T-cell (primary cell): ENCODE measurements around the gene SPTLC3. TPM values are rescaled to one million over a fixed set of nuclear protein-coding genes. Genes with fewer than 3 reads are reported as not detected.

ENCODE experiments used
- ATAC-seq, 4 experiments: fragments of 200-7000 bp in 3 of 4; fragments of 150-1000 bp in 1 of 4; cut with Tn5 transposase; replicated peaks in 1 of 4; 1 replicate in 3 of 4; 2 replicates in 1 of 4; pipeline ENCODE4 v1.10.0; 2021; ENCODE audit warnings: moderate library complexity in 3 of 4, mild to moderate bottlenecking in 2 of 4, moderate number of reproducible peaks in 1 of 4
- CTCF ChIA-PET, 2 donors: fragments of 300-600 bp; sonication (Branson Sonifier 250); formaldehyde crosslinking; loops; one replicate each; lab custom pipeline; 2022; ENCODE audit warnings: antibody characterized with exemption in 2 of 2; lab: Charles Lee
- POLR2A ChIA-PET, 2 donors: fragments of 300-600 bp; sonication (Branson Sonifier 250); formaldehyde crosslinking; loops; one replicate each; lab custom pipeline; 2022; ENCODE audit warnings: antibody characterized with exemption in 2 of 2; lab: Charles Lee
- DNase-seq, 35 experiments: peaks; one replicate each; pipeline versions ENCODE4 v3.0.0 to v3.0.0-alpha.2; 2013 to 2023
- H3K27ac ChIP-seq: one replicate; pipeline ENCODE4 v1.5.1; 2013; ENCODE audit warnings: low read length
- H3K27me3 ChIP-seq, 2 experiments: replicated peaks in 1 of 2; 1 replicate in 1 of 2; 2 replicates in 1 of 2; pipeline versions ENCODE4 v1.6.1 to v1.7.0; 2013; ENCODE audit warnings: low read length in 1 of 2, mixed read lengths in 1 of 2; ENCODE audit not compliant: control insufficient read depth in 2 of 2, insufficient read depth in 2 of 2; ENCODE audit errors: extremely low read depth in 1 of 2
- H3K36me3 ChIP-seq, 2 donors: 1 replicate in 1 of 2; 2 replicates in 1 of 2; pipeline versions ENCODE4 v1.6.1 to v1.7.0; 2013; ENCODE audit warnings: low read length in 1 of 2; ENCODE audit not compliant: control insufficient read depth in 2 of 2, insufficient read depth in 1 of 2; ENCODE audit errors: extremely low read depth in 1 of 2
- H3K4me1 ChIP-seq, 2 experiments: 1 replicate in 1 of 2; 2 replicates in 1 of 2; pipeline versions ENCODE4 v1.6.1 to v1.7.0; 2013; ENCODE audit warnings: low read length in 2 of 2, mixed read lengths in 1 of 2; ENCODE audit not compliant: insufficient read depth in 2 of 2, control insufficient read depth in 1 of 2; ENCODE audit errors: extremely low read depth in 1 of 2
- H3K4me3 ChIP-seq, 2 donors: 1 replicate in 1 of 2; 2 replicates in 1 of 2; pipeline versions ENCODE4 v1.5.1 to v1.7.0; 2013; ENCODE audit warnings: mild to moderate bottlenecking in 2 of 2, low read length in 1 of 2, moderate library complexity in 1 of 2; ENCODE audit not compliant: control insufficient read depth in 1 of 2; ENCODE audit errors: extremely low read depth in 1 of 2
- H3K9me3 ChIP-seq: 2 replicates; pipeline ENCODE4 v1.7.0; 2013
- H3K27ac Mint-ChIP-seq, 2 donors: one replicate each; pipeline ENCODE4 v1.8.0; 2020 to 2021; ENCODE audit warnings: mild to moderate bottlenecking in 2 of 2, mixed read lengths in 2 of 2
- H3K27me3 Mint-ChIP-seq, 2 donors: one replicate each; pipeline ENCODE4 v1.8.0; 2021 to 2022; ENCODE audit warnings: mixed read lengths in 2 of 2
- H3K36me3 Mint-ChIP-seq: one replicate; pipeline ENCODE4 v1.8.0; 2021; ENCODE audit warnings: mixed read lengths
- H3K4me1 Mint-ChIP-seq, 3 donors: one replicate each; pipeline ENCODE4 v1.8.0; 2020 to 2022; ENCODE audit warnings: mixed read lengths in 3 of 3, mild to moderate bottlenecking in 1 of 3
- H3K4me3 Mint-ChIP-seq, 3 donors: one replicate each; pipeline ENCODE4 v1.8.0; 2020 to 2022; ENCODE audit warnings: mild to moderate bottlenecking in 3 of 3, mixed read lengths in 3 of 3, moderate library complexity in 3 of 3
- H3K9me3 Mint-ChIP-seq, 3 donors: one replicate each; pipeline ENCODE4 v1.8.0; 2020 to 2022; ENCODE audit warnings: mixed read lengths in 3 of 3
- WGBS: methylation state at CpG from one replicate; pipeline ENCODE4 v1.1.5; 2013; ENCODE audit warnings: missing lambda C conversion rate; ENCODE audit not compliant: insufficient coverage; 5-methylcytosine and 5-hydroxymethylcytosine counted together
- total RNA-seq, 35 experiments: library from RNA in 6 of 35; stranded (reverse) in 6 of 35; fragments of 120-200 nt in 1 of 35; gene quantifications; one replicate each; pipeline versions ENCODE4 v1.2.1 to v1.2.4 and lab custom pipeline; 2013 to 2026

SPTLC3 gene
- total RNA-seq, 5 donors from 2014 or later (not counting 1 experiment from before 2014, with no cell fraction given) = 0.20 to 1.2 (median 0.56) TPM

- Histone ChIP-seq H3K4me3 (no peak overlapping the region), H3K4me1 (no peaks in the 10 kb centered on the region), H3K27me3 (peaks cover 0 to 4% of the 10 kb centered on the region in 2 experiments), H3K27ac (no peak overlapping the region), H3K9me3 (no peaks in the 10 kb centered on the region), H3K36me3 (no peaks in the 10 kb centered on the region)
- DNase-seq = no peak
- H3K9me3 Mint-ChIP-seq = peaks cover 0 to 5% (median 0%) of the 10 kb centered on the region in 3 donors
- H3K27me3 Mint-ChIP-seq = peaks cover 0 to 9% of the 10 kb centered on the region in 2 donors
- no peak overlapping the region for H3K4me3 Mint-ChIP-seq
- no peaks in the 10 kb centered on the region for H3K36me3 Mint-ChIP-seq
- H3K27ac Mint-ChIP-seq = no peak overlapping the region
- no peak for ATAC-seq
- CTCF ChIA-PET = no interaction called here
- H3K4me1 Mint-ChIP-seq = no peaks in the 10 kb centered on the region
- 74% methylated on average over 2 of the region's 2 CpGs for WGBS
- POLR2A ChIA-PET = no interaction called here
These were observed 24.6 kb upstream of the SPTLC3 start for GRCh38 chr20:12984069-12984765.

DNA sequence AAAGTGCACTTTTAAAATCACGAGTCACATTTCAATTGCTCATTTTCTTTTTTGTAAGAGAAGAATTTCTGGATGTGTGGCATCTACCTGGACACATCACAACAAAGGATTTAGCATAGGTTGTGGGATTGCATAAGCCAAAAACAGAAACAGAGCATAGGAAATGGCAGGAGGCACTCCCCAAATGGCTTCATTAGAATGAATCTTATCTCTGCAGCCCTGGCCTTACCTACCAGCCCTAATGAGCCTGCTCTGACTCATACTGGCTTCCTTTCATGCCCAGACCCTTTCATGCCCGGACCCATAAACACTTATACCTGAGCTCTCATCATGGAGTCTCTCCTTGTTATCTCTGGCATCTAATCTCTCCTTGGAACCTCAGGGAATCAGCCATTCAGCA lies 23.9 kb upstream of the SPTLC3 start:
- H3K36me3 Mint-ChIP-seq = no peaks in the 10 kb centered on the region

GRCh38 chr20:12987261-12987660 lies 21.5 kb upstream of the SPTLC3 start:
- POLR2A ChIA-PET = no interaction called here
- no CpG with 5 or more reads among the region's 3 CpGs for WGBS
- ATAC-seq = no peak

More for the DNA sequence above, 23.9 kb upstream of the SPTLC3 start:
- H3K27me3 Mint-ChIP-seq = peaks cover 0 to 9% of the 10 kb centered on the region in 2 donors
- H3K9me3 ChIP-seq = no peaks in the 10 kb centered on the region
- H3K4me3 Mint-ChIP-seq = no peak overlapping the region
- no peaks in the 10 kb centered on the region for H3K36me3 ChIP-seq
- no peaks in the 10 kb centered on the region for H3K4me1 ChIP-seq
- CTCF ChIA-PET = no interaction called here
- ATAC-seq (no peak), DNase-seq (no peak)
- no peak overlapping the region for H3K27ac ChIP-seq
- no peak overlapping the region for H3K4me3 ChIP-seq
- H3K27ac Mint-ChIP-seq = no peak overlapping the region
- peaks cover 0 to 5% (median 0%) of the 10 kb centered on the region in 3 donors for H3K9me3 Mint-ChIP-seq
- POLR2A ChIA-PET = no interaction called here
- H3K27me3 ChIP-seq = peaks cover 0 to 4% of the 10 kb centered on the region in 2 experiments
- H3K4me1 Mint-ChIP-seq = no peaks in the 10 kb centered on the region
- 78% methylated on average over 1 of the region's 2 CpGs for WGBS

GRCh38 chr20:12989586-12990115 lies 19.1 kb upstream of the SPTLC3 start:
- ChIA-PET CTCF (no interaction called here), POLR2A (no interaction called here)
- Histone ChIP-seq H3K4me3 (no peak overlapping the region), H3K36me3 (no peaks in the 10 kb centered on the region), H3K4me1 (no peaks in the 10 kb centered on the region), H3K27ac (no peak overlapping the region), H3K9me3 (no peaks in the 10 kb centered on the region), H3K27me3 (peaks cover 0 to 4% of the 10 kb centered on the region in 2 experiments)
- H3K27me3 Mint-ChIP-seq = peaks cover 0 to 12% of the 10 kb centered on the region in 2 donors
- DNase-seq (no peak), ATAC-seq (no peak)
- H3K4me1 Mint-ChIP-seq = no peaks in the 10 kb centered on the region
- H3K27ac Mint-ChIP-seq = no peak overlapping the region
- WGBS = no CpG with 5 or more reads among the region's 3 CpGs
- H3K36me3 Mint-ChIP-seq = no peaks in the 10 kb centered on the region
- H3K9me3 Mint-ChIP-seq = peaks cover 0 to under 1% (median 0%) of the 10 kb centered on the region in 3 donors
- no peak overlapping the region for H3K4me3 Mint-ChIP-seq

More at GRCh38 chr20:12987261-12987660, 21.5 kb upstream of the SPTLC3 start:
- Mint-ChIP-seq H3K4me3 (no peak overlapping the region), H3K27me3 (peaks cover 0 to 10% of the 10 kb centered on the region in 2 donors), H3K27ac (no peak overlapping the region), H3K4me1 (no peaks in the 10 kb centered on the region), H3K9me3 (no peaks in the 10 kb centered on the region), H3K36me3 (no peaks in the 10 kb centered on the region)
- Histone ChIP-seq H3K36me3 (no peaks in the 10 kb centered on the region), H3K27ac (no peak overlapping the region), H3K9me3 (no peaks in the 10 kb centered on the region), H3K4me1 (no peaks in the 10 kb centered on the region), H3K27me3 (peaks cover 0 to 4% of the 10 kb centered on the region in 2 experiments), H3K4me3 (no peak overlapping the region)
- CTCF ChIA-PET = no interaction called here
- no peak for DNase-seq

- no peaks in the 10 kb centered on the region for H3K36me3 ChIP-seq
- ChIA-PET POLR2A (no interaction called here), CTCF (no interaction called here)
- no peaks in the 10 kb centered on the region for H3K9me3 ChIP-seq
- no peak overlapping the region for H3K4me3 ChIP-seq
- Mint-ChIP-seq H3K27me3 (peaks cover 0 to 2% of the 10 kb centered on the region in 2 donors), H3K36me3 (no peaks in the 10 kb centered on the region), H3K27ac (no peak overlapping the region), H3K4me1 (no peaks in the 10 kb centered on the region), H3K9me3 (peaks cover 0 to 3% (median 0%) of the 10 kb centered on the region in 3 donors), H3K4me3 (no peak overlapping the region)
- DNase-seq (no peak), ATAC-seq (no peak)
- no CpG with 5 or more reads among the region's 2 CpGs for WGBS
- H3K4me1 ChIP-seq = no peaks in the 10 kb centered on the region
- H3K27me3 ChIP-seq = no peaks in the 10 kb centered on the region
- H3K27ac ChIP-seq = no peak overlapping the region
These were observed 11.6 kb upstream of the SPTLC3 start for GRCh38 chr20:12997128-12997655.

GRCh38 chr20:12998046-12998445 lies 10.7 kb upstream of the SPTLC3 start:
- H3K27me3 Mint-ChIP-seq = no peaks in the 10 kb centered on the region
- H3K36me3 Mint-ChIP-seq = no peaks in the 10 kb centered on the region
- H3K9me3 Mint-ChIP-seq = peaks cover 0 to 3% (median 0%) of the 10 kb centered on the region in 3 donors
- no peaks in the 10 kb centered on the region for H3K4me1 ChIP-seq
- POLR2A ChIA-PET = no interaction called here
- H3K4me3 ChIP-seq = no peak overlapping the region
- H3K36me3 ChIP-seq = no peaks in the 10 kb centered on the region
- H3K9me3 ChIP-seq = no peaks in the 10 kb centered on the region
- H3K4me1 Mint-ChIP-seq = no peaks in the 10 kb centered on the region
- DNase-seq = no peak
- H3K4me3 Mint-ChIP-seq = no peak overlapping the region
- no peak overlapping the region for H3K27ac ChIP-seq
- H3K27me3 ChIP-seq = no peaks in the 10 kb centered on the region
- no peak overlapping the region for H3K27ac Mint-ChIP-seq
- ATAC-seq = no peak
- CTCF ChIA-PET = no interaction called here
- WGBS = 100% methylated on average over 1 of the region's 3 CpGs
